HG02571 (cell line): ENCODE measurements around the gene CASP1.
"Not testable (repeated sequence)": the region's sequence is repeated elsewhere in the genome, so short reads cannot be mapped to it uniquely, and the experiment has no call there.

Source experiments
- ATAC-seq: cut with Tn5 transposase; IDR thresholded peaks from one replicate; pipeline ENCODE4 v1.9.1; 2021; ENCODE audit warnings: mild to moderate bottlenecking, moderate library complexity; ENCODE audit not compliant: unreplicated experiment

Gene CASP1

GRCh38 chr11:105046898-105047579 is 12.1 kb upstream of the CASP1 start:
- no peak for ATAC-seq

- no peak for ATAC-seq
Observed at GRCh38 chr11:105045676-105046296, 10.8 kb upstream of the CASP1 start.

- ATAC-seq, result peak; percentile 99
Observed at GRCh38 chr11:105044557-105045524, 9.9 kb upstream of the CASP1 start, which contains the start of gene CARD16. CARD16 (minus strand) TSS chr11:105045335; CDS start chr11:105045297, 38 bp downstream.

GRCh38 chr11:105042178-105042577 is 7.2 kb upstream of the CASP1 start:
- ATAC-seq, result no peak

- no peak for ATAC-seq
Observed at GRCh38 chr11:105040703-105041102, 5.8 kb upstream of the CASP1 start.

- not testable (repeated sequence) for ATAC-seq
Observed at GRCh38 chr11:105034388-105034787, 556 bp downstream of the CASP1 start.

GRCh38 chr11:105033781-105034180 is 1.2 kb downstream of the CASP1 start:
- ATAC-seq, result no peak

- ATAC-seq, result no peak
Observed at GRCh38 chr11:105033343-105033742, 1.6 kb downstream of the CASP1 start.

GRCh38 chr11:105032495-105032894 is 2.4 kb downstream of the CASP1 start:
- no peak for ATAC-seq

GRCh38 chr11:105027678-105028077 is 7.3 kb downstream of the CASP1 start:
- no peak for ATAC-seq

- ATAC-seq, result no peak
Observed at GRCh38 chr11:105024394-105024793, 10.6 kb downstream of the CASP1 start.

- no peak for ATAC-seq
Observed at GRCh38 chr11:105023003-105023402, 11.9 kb downstream of the CASP1 start, which contains the start of gene CASP5. CASP5 (minus strand) TSS chr11:105023168; CDS start chr11:105023136, 32 bp downstream.

GRCh38 chr11:105022527-105022926 is 12.4 kb downstream of the CASP1 start:
- ATAC-seq, result no peak

- ATAC-seq, result no peak
Observed at GRCh38 chr11:105007463-105007862, 27.5 kb downstream of the CASP1 start.

- ATAC-seq, result no peak
Observed at GRCh38 chr11:105005451-105005845, 29.5 kb downstream of the CASP1 start.

GRCh38 chr11:105004021-105004420 is 30.9 kb downstream of the CASP1 start:
- no peak for ATAC-seq

- ATAC-seq, result no peak
Observed at GRCh38 chr11:105003151-105003550, 31.8 kb downstream of the CASP1 start.

GRCh38 chr11:105000797-105001196 is 34.1 kb downstream of the CASP1 start:
- peak; percentile 91 for ATAC-seq

GRCh38 chr11:105000167-105000566 is 34.8 kb downstream of the CASP1 start:
- ATAC-seq, result no peak

GRCh38 chr11:104999721-105000120 is 35.2 kb downstream of the CASP1 start:
- ATAC-seq, result no peak

GRCh38 chr11:104997288-104997687 is 37.7 kb downstream of the CASP1 start:
- no peak for ATAC-seq
